ENCODE measurements around the gene TFEC. TPM values are rescaled to one million over a fixed set of nuclear protein-coding genes. Genes with fewer than 3 reads are reported as not detected.

The TFEC gene
- polyA plus RNA-seq, 1 of the 3 experiments (the other 2 are of a cell fraction), result not detected

Other genes with a start within 250 kb of the TFEC start
- gene TES, start 179.8 kb upstream of the TFEC start, polyA plus RNA-seq (2012; rRNA removed), result 9.5 and 15.6 TPM in 2 replicates